DND-41 (cell line): ENCODE measurements around the gene ARL14EP.

Experiments
- ATAC-seq: fragments of 200-7000 bp; cut with Tn5 transposase; 3 replicates; pipeline ENCODE4 v1.9.1; 2021; ENCODE audit warnings: low read depth; ENCODE audit not compliant: insufficient read depth
- DNase-seq: peaks from one replicate; pipeline ENCODE4 v3.0.0-alpha.2; 2020
- H2AFZ ChIP-seq: 2 replicates; pipeline ENCODE4 v1.6.0; 2012; ENCODE audit warnings: low read depth, low read length
- H3K27ac ChIP-seq: 2 replicates; pipeline ENCODE4 v1.5.1; 2012; ENCODE audit warnings: low read length, inconsistent platforms
- H3K27me3 ChIP-seq: fragments of 200-600 bp; sonication (generic); 2 replicates; pipeline ENCODE4 v1.6.0; 2012; ENCODE audit warnings: low read length, mild to moderate bottlenecking, inconsistent platforms; ENCODE audit not compliant: insufficient read depth, poor library complexity
- H3K36me3 ChIP-seq: 2 replicates; pipeline ENCODE4 v1.5.1; 2012; ENCODE audit warnings: low read length, inconsistent platforms; ENCODE audit not compliant: insufficient read depth
- H3K4me1 ChIP-seq: 2 replicates; pipeline ENCODE4 v1.5.1; 2012; ENCODE audit warnings: mild to moderate bottlenecking, low read length; ENCODE audit not compliant: insufficient read depth
- H3K4me2 ChIP-seq: 2 replicates; pipeline ENCODE4 v1.6.0; 2012; ENCODE audit warnings: mild to moderate bottlenecking, moderate library complexity, low read length, inconsistent platforms; ENCODE audit not compliant: insufficient read depth
- H3K4me3 ChIP-seq, 2 experiments: fragments of 200-600 bp in 1 of 2; shearing (Covaris generic) in 1 of 2; 2 replicates each; pipeline ENCODE4 v1.5.1; 2012 to 2016; ENCODE audit warnings: inconsistent platforms in 2 of 2, low read length in 2 of 2, mild to moderate bottlenecking in 2 of 2, low read depth in 1 of 2, moderate library complexity in 1 of 2
- H3K79me2 ChIP-seq: 2 replicates; pipeline ENCODE4 v1.6.0; 2012; ENCODE audit warnings: low read length, inconsistent platforms; ENCODE audit not compliant: insufficient read depth
- H3K9ac ChIP-seq: 2 replicates; pipeline ENCODE4 v1.6.0; 2012; ENCODE audit warnings: low read depth, mild to moderate bottlenecking, inconsistent platforms, low read length, moderate library complexity
- H3K9me3 ChIP-seq: 2 replicates; pipeline ENCODE4 v1.5.1; 2012; ENCODE audit warnings: low read length, moderate library complexity, mild to moderate bottlenecking, inconsistent platforms; ENCODE audit not compliant: insufficient read depth, severe bottlenecking
- H4K20me1 ChIP-seq: 2 replicates; pipeline ENCODE4 v1.6.0; 2012; ENCODE audit warnings: low read length; ENCODE audit not compliant: insufficient read depth
- EZH2 ChIP-seq: IDR thresholded peaks from 3 replicates; pipeline ENCODE4 v1.6.1; 2012; ENCODE audit warnings: borderline replicate concordance, low read depth, mild to moderate bottlenecking, moderate library complexity, low read length, inconsistent platforms; ENCODE audit not compliant: severe bottlenecking
- TF ChIP-seq, protein P1 (sequence below): IDR thresholded peaks from 2 replicates; pipeline ENCODE4 v1.5.1; 2012; ENCODE audit warnings: borderline replicate concordance, low read length, moderate library complexity, mild to moderate bottlenecking; ENCODE audit not compliant: poor library complexity, severe bottlenecking; ENCODE audit errors: extremely low read depth

ARL14EP gene

DNA sequence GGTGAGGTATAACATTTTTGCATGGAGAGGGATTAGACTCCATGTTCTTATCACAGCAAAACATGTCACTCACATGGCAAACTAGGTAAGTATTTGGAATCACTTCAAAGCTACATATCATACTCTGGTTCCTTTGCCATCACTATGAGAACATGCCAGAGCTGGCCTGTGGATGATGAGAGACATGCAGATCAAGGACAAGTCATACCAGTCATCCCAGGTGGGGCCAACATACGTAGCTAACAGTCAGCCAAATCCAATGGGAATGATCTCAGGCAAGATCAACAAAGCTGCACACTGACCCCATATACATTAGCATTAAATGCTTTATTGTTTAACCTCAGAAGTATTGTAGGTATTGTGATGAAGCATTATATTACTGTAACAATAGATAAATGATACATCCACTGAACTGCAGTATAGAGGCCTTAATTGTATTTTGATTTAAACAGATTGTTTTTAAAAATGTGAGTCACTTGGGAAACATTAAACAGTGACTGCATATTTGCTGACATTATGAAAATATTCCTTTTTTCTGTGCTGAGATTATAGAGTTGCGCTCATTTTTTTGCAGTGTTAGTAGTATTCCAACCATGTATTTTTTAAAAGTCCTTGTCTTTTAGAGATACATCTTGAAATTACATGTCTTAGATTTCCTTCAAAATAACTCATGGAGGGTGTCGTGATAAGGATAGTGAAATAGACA, 37.3 kb upstream of the ARL14EP start:
- Histone ChIP-seq H3K27me3 (no peaks in the 10 kb centered on the region), H4K20me1 (no peaks in the 10 kb centered on the region), H3K9ac (no peak overlapping the region), H3K4me3 (no peak overlapping the region), H3K36me3 (no peaks in the 10 kb centered on the region), H3K4me1 (no peaks in the 10 kb centered on the region), H3K27ac (no peak overlapping the region), H3K9me3 (no peaks in the 10 kb centered on the region), H3K79me2 (no peaks in the 10 kb centered on the region), H3K4me2 (no peak overlapping the region), H2AFZ (no peak overlapping the region)
- ATAC-seq (no peak), DNase-seq (no peak)
- TF ChIP-seq, protein P1, sequence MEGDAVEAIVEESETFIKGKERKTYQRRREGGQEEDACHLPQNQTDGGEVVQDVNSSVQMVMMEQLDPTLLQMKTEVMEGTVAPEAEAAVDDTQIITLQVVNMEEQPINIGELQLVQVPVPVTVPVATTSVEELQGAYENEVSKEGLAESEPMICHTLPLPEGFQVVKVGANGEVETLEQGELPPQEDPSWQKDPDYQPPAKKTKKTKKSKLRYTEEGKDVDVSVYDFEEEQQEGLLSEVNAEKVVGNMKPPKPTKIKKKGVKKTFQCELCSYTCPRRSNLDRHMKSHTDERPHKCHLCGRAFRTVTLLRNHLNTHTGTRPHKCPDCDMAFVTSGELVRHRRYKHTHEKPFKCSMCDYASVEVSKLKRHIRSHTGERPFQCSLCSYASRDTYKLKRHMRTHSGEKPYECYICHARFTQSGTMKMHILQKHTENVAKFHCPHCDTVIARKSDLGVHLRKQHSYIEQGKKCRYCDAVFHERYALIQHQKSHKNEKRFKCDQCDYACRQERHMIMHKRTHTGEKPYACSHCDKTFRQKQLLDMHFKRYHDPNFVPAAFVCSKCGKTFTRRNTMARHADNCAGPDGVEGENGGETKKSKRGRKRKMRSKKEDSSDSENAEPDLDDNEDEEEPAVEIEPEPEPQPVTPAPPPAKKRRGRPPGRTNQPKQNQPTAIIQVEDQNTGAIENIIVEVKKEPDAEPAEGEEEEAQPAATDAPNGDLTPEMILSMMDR = no peak
- no peak for TF ChIP-seq EZH2

DNA sequence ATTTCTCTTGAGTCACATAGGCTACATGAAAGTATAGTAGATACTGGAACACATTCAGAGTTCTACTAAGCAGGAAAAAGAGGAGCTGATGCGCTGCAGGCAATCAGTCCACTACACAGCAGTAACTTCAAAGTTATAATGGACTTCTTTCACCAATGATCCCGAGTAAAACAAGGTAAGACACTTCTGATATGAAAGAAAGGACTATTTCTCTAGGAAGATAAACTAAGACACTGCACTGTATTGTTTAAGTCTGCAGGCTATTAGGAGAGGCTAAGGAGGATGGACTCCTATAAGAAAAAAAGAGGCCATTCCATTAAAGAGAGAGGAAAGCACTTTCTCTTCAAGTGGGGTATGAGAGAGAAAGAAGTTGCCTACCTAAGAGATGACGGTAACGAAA, 31.6 kb upstream of the ARL14EP start:
- ATAC-seq (no peak), DNase-seq (no peak)
- Histone ChIP-seq H3K79me2 (no peaks in the 10 kb centered on the region), H3K36me3 (no peaks in the 10 kb centered on the region), H4K20me1 (no peaks in the 10 kb centered on the region), H2AFZ (no peak overlapping the region), H3K9ac (no peak overlapping the region), H3K27ac (no peak overlapping the region), H3K27me3 (no peaks in the 10 kb centered on the region), H3K4me3 (no peak overlapping the region), H3K9me3 (no peaks in the 10 kb centered on the region), H3K4me2 (no peak overlapping the region), H3K4me1 (no peaks in the 10 kb centered on the region)
- TF ChIP-seq EZH2 = no peak
- TF ChIP-seq, protein P1 = no peak

DNA sequence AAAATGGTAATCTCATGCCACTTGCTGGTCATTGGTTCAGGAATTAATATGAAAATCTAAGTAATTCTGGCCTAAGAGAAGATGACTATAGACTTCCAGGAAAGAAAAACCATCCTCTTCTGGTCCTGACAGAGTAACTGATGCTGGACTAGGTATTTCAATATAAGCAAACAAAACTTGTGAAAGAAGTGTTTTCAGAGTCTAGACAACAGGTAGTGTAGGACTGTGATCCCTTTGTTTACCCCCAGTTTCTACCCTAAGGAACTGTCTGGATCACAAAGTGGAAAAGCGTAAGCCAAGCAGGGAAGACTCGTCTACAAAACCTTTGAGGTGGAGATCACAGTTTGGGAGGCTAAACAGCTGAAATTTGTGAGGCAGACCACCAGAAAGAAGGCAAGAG, 30.4 kb upstream of the ARL14EP start:
- Histone ChIP-seq H3K36me3 (no peaks in the 10 kb centered on the region), H3K9ac (no peak overlapping the region), H3K4me1 (no peaks in the 10 kb centered on the region), H3K9me3 (no peaks in the 10 kb centered on the region), H3K27ac (no peak overlapping the region), H3K27me3 (no peaks in the 10 kb centered on the region), H3K4me3 (no peak overlapping the region), H3K79me2 (no peaks in the 10 kb centered on the region), H2AFZ (no peak overlapping the region), H3K4me2 (no peak overlapping the region), H4K20me1 (no peaks in the 10 kb centered on the region)
- DNase-seq (no peak), ATAC-seq (no peak)
- no peak for TF ChIP-seq EZH2
- TF ChIP-seq, protein P1 = no peak
